Suppressor macrophage treated with lipopolysaccharide for 1 hour (primary cell): ENCODE measurements around the gene PCYT1B.
A peak's percentile ranks its signal among the peaks of the same experiment; 100 is the strongest.

ENCODE experiments used
- DNase-seq, 3 donors: peaks; one replicate each; pipeline ENCODE4 v3.0.0-alpha.2; 2020 to 2022

The PCYT1B gene

DNA sequence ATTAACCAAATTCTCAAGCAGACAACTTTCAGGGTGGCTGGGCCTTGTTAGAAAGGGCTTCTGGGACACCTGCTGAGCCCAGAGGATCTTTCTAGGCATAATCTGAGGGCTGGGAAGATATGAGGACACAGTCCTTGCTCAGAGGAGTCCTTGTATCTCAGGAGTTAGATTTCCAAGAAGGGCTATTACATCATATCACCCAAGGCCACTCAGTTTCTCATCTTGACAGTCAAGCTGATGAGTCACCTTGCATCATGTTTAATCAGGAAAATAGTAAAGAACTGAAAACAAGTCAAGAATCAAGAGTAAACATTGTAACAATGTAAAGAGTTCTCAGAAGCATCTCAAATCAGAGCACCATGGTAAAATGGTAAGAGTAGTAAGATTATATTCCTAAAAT is 4.0 kb downstream of the PCYT1B start:
- no peak for DNase-seq

DNA sequence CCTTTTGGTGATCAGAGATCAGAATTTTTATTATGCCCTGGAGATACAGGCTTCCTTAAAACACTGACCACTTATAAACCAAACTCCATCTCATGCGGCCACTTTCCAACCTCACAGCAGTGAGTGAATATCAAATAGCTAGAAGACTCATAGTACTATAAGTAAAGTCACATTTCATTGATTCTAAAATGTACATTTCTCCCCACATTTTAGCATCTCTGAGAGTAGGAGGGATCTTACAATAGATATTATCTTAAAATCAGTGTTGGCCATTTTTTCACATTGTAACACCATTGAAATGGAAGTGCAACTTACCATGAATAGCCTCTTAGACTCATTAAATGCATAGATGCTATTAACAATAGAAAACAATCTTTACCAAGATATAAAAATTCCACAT is 17.4 kb downstream of the PCYT1B start:
- no peak for DNase-seq

DNA sequence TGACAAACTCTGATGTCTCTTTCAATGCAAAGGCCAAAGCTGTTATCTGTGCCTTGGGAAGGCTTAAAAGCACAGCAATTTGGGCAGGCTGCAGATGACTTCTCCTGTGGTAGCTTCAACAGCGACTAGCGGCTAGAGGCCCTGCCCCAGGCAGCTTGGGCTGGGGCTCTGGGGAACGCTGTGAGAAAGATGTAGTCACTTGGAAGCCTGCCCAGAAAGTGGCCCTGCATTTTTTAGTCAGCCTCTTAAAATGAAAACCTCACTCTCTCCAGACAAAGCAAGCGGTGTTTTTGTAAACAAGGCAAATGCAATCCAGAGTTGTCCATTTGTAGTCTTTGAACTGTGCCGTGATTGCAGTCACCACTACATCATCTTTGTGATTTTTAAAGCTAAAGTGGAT is 27.5 kb downstream of the PCYT1B start:
- no peak for DNase-seq

DNA sequence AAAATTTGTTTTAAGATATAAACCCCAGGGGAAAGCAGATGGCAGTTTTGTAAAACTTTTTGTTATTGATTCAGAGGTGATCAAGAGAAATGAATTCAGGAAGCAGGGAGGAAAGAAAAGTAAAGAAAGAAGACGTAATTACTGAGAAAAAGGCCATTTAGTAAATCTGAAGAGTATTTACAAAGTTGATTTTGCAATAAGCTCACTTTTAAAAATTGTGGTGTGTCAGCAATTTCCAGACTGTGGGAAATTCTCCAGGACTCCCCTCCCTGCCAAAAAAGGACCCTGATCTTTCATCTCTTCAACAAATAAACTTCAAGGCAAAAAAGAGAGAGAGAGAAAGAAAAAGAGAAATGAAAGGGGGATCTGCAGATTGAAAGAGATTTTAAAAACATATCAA is 36.6 kb downstream of the PCYT1B start:
- no peak for DNase-seq

DNA sequence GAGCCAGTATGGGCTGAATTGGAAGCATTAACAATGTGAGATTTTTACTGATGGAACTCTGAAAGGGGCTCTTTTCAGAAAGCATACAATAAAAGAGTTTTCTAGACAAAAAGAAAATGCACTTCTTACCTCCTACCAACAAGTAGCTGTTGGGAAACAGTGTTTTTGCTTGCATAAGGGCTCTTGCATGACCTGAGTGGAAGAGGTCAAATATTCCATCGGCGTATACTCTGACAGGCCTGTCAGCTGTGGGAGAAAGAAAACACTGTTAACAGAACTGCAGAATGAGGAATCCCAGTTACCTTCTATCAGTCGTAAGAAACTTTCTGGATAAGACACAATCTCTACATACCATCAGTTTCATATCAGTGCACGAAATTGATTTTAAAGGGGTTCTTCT is 39.5 kb downstream of the PCYT1B start:
- DNase-seq = peak in 2 of 3 donors; percentile 6 to 8

DNA sequence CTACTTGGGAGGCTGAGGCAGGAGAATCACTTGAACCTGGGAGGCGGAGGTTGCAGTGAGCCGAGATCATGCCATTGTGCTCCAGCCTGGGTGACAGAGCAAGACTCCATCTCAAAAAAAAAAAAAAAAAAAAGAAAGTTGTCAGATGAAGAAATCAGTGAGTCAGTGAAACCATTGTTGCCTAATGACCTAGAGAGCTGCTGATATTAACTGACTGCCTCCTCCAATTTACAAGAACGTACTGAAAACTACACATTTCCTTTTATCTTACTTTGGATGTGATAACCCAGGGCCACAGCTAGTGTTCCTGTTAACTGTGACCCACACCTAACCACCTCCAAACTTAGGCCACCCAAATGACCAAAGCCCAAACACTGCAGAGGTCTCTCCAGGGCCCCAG is 41.2 kb downstream of the PCYT1B start:
- DNase-seq = peak; percentile 23 to 60 (median 49)

DNA sequence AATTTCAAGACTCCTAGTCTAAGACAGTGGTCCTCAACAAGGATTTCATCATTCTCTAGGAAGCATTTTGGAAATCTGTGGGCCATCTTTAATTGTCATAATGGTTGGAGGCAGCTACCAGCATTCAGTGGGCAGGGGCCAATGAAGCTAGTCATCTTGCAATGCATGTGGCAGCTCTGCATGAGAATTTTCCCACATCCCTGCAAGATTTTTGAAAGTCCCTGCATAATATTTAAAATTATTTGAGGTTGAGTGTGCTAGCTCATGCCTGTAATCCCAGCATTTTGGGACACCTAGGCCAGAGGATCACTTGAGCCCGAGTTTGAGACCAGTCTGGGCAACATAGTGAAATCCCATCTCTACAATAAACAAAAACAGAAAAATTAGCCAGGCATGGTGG is 44.0 kb downstream of the PCYT1B start:
- DNase-seq = no peak

DNA sequence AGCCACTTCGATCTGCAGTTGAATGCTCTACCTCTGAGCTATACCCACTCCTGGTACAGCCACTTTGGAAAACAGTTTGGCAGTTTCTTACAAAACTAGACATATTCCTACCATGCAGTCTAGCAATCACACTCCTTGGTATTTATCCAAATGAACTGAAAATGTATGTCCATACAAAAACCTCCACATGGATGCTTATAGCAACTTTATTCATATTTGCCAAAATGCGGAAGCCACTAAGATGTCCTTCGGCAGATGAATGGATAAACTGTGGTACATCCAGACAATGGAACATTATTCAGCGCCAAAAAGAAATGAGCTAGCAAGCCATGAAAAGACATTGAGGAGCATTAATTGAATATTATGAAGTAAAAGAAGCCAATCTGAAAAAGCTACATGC is 45.3 kb downstream of the PCYT1B start:
- DNase-seq = no peak

DNA sequence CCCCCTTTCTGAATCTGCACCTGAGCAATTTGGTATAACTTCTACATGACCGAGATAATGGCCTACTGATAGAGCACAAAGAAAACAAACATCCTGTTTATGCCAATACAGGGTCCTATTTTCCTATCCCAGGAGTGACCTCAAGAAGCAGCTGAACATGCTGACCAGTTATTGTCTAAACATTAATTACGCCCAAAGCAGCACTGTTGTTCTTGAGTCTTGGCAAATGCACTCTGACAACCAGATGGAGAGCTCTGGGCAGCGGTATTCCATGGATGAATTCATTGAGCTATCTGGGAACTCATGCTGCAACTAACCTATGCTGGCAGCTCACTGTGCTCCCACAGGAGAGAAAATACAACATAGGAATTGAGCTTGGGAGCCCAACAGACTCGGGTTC is 52.6 kb downstream of the PCYT1B start:
- DNase-seq = no peak

DNA sequence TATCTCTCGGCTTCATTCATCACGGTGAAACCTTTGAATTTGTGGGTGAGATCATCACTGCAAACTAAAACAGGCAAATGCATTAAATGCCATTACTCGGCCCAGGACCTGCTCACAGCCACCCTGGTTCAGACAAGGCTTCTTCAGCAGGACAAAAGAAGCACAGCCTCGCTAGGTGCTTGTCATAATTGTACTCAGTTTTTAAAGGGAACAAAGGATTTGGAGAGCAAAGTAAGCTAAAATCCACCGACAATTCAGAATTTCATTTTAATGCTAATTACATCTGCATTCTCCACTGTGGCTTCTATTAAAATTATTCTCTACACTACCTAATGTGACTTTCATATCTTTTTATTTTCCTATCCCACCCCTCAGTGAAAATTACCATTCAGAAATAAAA is 57.0 kb downstream of the PCYT1B start:
- no peak for DNase-seq

DNA sequence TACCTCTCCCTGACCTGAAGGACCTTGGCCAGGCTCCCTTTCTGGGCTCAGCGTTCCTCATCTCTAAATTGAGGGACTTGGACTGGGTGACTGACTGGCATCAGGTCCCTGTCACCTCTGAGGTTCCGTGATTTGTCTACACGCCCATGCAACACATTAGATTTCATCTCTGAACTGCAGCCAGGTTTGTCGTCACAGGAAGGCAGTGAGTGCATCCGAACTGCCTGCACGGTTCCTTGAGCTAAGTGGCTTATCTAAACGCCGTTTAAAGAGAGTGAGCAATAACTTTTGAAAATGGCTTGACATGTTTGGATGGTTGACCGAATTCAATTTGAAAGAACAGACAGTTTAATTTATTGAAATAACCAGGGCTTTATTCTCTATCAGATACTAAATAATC is 70.1 kb downstream of the PCYT1B start:
- DNase-seq = no peak

DNA sequence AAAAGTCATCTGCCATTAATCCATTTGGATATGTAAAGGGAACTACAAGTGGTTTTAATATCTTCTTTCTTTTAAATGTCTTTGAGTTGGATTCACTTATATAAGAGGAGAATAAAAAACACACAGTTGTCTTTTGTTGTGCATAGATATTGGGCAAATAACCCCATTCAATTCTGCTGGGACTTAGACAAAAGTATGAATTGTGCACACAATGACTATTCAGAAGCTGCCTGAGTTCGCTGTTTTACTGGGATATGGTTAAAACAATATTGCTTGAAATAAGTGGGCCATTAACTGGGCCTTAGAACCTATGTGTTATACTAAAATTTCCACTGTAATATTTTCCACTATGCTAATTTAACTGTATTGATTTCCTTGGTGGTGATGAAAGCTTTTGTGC is 71.7 kb downstream of the PCYT1B start:
- no peak for DNase-seq

DNA sequence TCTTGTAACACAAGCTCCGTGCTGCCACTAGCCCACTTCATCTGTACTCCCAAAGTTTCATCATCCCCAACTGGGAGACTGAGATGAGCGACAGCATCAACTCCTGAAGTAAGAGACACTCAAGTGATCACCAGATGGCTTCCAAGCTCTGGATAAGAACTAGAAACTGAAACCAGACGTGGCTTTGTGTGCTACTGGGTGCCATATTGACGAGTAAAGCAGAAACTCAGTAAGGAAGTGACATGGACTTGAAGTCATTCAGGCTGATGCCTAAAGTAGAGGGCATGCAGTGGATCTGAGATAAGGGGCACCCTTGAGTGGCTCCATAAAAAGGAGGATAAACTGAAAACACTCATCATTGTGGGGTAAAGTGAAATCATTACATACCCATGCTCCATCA is 72.4 kb downstream of the PCYT1B start:
- DNase-seq = peak in 1 of 3 donors; percentile 2

DNA sequence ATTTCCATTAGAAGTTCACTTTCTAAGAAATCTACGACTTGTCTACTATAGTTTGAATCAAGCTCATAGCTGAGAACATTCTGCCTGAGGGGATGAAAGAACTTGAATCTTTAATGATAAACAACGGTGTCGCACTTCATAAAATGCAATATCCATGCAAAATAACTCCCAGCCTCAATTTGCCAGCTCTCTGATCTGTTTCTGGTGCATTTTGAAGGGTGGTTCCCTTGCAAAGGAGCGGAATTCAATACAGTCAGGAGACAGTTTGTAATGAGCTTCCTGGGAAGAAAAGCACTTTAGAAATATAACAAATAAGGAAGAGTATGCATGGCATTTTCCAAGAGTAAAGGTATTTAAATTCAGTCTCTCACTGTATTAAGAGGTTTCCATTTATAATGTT is 80.0 kb downstream of the PCYT1B start:
- no peak for DNase-seq

DNA sequence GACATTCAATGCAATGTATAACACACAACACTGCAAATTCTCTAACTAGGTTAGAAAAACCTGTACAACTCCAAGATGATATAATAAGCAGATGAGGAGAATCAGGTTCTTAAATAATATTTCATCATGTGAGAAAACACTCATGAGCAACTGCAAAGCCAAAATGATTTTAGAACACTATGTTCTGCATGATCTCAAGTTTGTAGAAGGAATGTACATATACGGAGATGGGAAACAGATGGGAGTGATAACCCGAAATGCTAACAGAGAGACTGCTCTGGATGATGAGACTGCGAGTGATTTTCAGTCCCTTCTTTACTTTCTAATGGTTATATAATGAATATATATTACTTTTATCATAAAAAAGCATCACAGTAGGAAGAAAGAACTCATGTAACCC is 80.9 kb downstream of the PCYT1B start:
- no peak for DNase-seq

DNA sequence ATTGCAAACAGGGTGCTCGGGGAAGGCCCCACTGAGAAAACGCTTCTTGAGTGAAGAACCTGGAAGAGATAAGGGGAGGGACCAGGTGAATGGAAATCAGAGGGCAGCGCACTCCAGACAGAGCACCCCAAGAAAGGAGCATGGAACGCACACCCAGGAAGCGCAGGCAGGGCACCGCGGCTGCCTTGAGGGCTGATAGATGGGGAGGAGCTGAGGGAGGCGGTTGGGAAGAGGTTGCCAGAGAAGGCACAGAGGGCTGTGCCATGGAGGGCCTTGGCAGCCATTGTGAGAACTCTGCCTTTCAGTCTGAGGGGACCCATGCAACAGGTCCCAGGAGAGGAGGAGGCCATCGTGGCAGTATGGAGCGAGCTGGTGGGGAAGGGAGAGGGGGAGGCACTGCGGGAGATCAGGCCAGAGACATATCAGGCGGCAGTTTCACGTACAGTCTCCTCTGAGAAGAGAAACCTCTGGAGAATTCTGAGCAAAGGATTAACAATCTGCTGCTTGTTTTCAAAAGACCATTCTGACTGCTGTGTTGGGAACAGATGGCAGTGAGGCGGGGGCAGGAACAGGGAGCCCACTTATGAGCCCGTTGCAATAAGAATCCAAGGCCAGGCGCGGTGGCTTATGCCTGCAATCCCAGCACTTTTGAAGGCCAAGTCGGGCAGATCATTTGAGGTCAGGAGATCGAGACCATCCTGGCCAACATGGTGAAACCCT is 83.7 kb downstream of the PCYT1B start:
- DNase-seq = no peak

DNA sequence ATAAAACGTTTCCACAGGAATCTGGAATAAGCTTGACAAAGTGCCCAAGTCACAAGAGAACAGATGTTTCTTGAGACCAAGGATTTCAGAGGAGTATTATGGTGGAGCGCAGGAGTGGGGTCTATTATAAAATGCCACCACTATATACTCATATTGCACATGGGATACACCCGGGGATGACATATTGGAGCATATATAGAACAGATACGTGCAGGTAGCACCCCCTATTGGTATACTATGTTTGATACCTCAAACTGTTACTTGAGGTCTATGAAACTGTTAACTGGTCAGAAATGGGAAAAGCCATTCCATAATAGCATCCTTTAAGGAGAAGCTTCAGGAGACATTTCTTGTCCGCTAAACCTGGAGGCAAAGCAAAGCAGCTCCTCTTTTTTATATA is 86.0 kb downstream of the PCYT1B start:
- DNase-seq = peak; percentile 2 to 21 (median 17)

DNA sequence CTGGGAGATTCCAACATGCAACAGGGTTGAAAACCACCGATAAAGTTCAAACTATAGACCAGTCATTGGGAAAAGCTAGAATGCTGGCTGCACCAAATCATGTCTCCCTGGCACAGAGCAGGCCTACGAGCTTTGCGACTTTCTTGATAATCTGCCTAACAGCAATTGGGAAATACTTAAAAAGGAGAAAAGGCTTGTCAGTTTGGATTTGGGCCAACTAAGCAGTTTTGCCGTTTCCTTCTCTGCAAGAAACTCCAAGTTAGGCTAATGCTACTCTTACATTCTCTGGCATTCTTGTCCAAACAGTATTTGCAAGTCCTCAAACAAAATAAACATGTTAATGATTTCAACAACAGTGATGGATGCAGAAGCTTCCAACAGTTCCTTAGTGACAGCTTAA is 94.1 kb downstream of the PCYT1B start:
- DNase-seq = peak in 1 of 3 donors; percentile 4

DNA sequence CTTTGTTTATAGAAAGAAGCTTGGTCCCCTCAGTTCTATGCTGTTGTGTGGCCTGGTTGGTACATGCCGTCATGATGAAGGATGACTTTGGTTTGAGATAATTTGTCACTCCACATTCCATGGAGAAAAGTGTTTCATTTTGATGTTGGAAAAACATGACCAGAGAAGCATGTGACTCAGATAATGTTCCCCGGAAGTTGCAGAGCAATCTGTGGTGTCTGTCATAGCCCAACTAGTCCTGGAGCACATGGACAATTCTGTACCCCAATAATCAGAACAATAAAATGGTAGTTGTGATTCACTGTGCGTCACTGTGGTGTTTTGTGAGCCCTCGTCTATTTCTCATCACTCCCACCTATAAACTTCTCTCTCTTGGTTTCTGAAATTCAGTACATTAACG is 97.0 kb downstream of the PCYT1B start:
- no peak for DNase-seq

DNA sequence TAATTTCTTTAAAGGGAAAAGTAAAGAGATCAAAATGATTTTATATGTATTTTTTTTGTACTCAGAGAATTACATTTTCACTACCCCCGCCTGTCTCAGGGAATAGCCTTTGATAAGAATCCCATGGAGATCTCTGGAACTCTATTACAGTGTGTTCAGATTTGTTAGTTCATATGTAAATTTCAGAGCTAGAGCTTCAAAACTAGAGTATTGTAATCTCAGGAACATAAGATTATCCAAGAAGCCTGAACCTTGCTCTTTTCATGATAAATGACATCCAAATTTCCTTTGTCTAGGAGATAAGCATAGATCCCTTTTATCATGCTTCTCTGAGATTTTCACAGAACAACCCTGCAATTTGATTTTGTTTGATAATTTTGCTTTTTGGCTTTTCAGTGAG is 99.2 kb downstream of the PCYT1B start:
- DNase-seq = no peak

DNA sequence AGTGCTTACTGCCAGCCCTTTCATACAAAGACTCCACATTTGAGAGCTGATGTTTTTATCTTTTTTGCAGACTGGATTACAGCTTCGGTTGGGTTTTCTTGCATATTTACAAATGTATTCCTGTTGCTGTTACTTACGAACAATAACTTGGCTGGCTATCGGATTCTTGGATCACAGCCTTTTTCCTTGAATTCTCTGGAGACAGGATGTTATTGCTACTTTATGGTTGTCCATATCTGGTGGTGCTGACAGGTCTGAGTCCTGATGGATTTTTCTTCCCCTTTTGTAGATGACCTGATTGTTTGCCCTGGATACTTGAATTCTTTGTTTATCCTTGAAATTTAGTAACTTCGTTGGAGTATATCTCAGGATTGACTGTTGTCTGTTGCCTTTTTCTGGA is 104.4 kb downstream of the PCYT1B start:
- DNase-seq = no peak

DNA sequence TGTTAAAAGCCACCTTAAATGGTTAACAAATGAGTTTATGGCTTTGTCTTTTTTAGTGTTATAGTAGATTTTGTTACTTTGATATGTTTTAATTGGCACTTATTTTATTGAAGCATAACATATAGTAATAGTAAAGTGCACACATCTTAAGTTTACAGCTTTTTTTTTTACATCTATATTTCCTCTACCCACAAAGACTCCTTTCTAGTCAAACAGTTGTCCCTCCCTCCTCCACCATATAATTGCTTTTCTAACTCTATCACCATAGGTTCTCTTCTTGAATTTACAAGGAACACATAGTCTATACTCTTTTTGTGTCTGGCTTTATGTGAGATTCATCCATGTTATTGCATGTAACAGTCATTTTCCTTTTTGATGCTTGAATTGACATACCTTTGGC is 110.6 kb downstream of the PCYT1B start:
- DNase-seq = no peak

DNA sequence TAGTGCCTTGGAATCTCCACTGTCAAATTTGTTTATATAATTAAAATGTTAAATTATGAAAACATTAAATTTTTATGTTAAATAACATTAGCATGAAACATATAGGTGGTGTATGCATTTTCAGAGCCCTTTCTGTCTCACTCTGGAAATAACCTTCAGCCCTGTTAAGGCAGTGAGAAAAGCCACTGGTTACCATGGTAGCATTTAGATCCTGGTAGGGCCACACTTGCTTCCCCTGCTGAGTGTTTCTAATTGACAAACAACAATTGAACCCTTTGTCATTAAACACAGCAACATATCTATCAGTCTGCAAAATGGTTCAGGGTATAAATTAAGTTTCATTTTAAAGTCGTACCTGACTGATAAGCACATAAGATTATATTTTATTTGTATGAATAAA is 118.5 kb downstream of the PCYT1B start:
- DNase-seq = no peak

DNA sequence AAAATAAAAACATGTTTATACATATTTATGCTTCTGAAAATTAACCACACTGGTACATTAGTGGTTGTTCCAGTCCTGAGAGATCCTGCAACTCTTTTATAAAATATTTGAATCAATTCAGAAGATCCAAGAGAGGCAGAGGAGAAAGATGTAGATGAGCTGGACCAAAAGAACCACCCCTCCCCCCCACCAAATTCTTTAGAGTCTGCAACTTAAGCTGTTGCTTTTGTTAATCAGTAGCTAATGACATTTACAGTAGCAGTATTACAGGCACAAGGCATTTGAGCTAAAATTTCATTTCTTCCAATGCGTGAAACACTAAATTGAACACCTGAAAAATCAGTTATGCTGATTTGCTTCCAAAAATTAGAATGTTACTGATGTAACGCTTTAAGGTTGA is 120.5 kb downstream of the PCYT1B start:
- no peak for DNase-seq

DNA sequence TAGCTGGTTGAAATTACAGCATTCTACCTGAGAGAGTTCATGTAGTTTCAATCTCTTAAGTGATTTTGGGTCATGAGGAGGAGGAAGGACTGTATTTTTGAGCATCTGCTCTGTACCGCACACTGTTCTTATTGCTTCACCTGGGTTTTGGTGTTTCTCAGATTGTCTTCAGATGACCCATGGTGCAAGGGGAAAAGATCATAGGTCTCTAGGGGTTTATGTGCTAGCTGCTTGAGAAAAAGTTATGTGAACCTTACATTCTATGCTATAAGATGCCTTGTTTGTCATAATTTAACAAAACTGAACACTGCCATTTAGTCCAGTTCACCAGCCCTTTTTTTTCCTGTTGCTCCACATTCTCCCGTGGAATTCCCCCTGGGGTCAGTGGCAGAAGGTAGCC is 121.7 kb downstream of the PCYT1B start:
- DNase-seq = no peak

DNA sequence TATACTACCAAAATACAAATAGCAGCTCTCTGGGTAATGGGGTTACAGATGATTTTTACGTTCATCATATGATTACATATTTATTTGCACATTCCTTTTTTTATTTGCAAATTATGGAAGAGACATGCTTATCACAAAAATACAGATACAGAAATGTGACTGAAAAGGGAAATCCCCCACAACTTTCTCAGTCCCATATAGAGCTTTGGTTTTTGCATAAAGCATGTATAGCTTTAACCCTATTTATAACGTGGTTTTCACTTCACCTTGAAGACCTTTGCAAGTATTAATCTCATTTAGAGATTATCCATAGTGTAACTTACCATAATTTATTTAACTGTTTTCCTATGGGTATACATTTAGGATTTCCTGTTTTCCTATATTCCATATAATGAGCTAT is 126.7 kb downstream of the PCYT1B start:
- DNase-seq = no peak
